ENCODE measurements around the gene TMC1.
"Not testable (repeated sequence)": the region's sequence is repeated elsewhere in the genome, so short reads cannot be mapped to it uniquely, and the experiment has no call there.

Gene TMC1

GRCh38 chr9:72521416-72521815 is at the start of gene TMC1:
TSS of gene TMC1 (plus strand) at chr9:72521608. CDS start at chr9:72648649, 127,041 bp downstream.
- not testable (repeated sequence) for DNase-seq

- no peak for DNase-seq
Observed at GRCh38 chr9:72473474-72474261, 47.7 kb upstream of the TMC1 start.

GRCh38 chr9:72474676-72475075 is 46.7 kb upstream of the TMC1 start:
- no peak for DNase-seq

GRCh38 chr9:72476100-72476499 is 45.3 kb upstream of the TMC1 start:
- no peak for DNase-seq

- peak; percentile 61 for DNase-seq
Observed at GRCh38 chr9:72476617-72477437, 44.6 kb upstream of the TMC1 start.

GRCh38 chr9:72477930-72478518 is 43.4 kb upstream of the TMC1 start:
- peak; percentile 13 for DNase-seq

- DNase-seq = peak; percentile 4
Observed at GRCh38 chr9:72478966-72479365, 42.4 kb upstream of the TMC1 start.

- not testable (repeated sequence) for DNase-seq
Observed at GRCh38 chr9:72480261-72480660, 41.1 kb upstream of the TMC1 start.

GRCh38 chr9:72480921-72481320 is 40.5 kb upstream of the TMC1 start:
- no peak for DNase-seq

- DNase-seq = no peak
Observed at GRCh38 chr9:72485821-72486593, 35.4 kb upstream of the TMC1 start.

GRCh38 chr9:72486594-72486955 is 34.8 kb upstream of the TMC1 start:
- DNase-seq = no peak

GRCh38 chr9:72487665-72488064 is 33.7 kb upstream of the TMC1 start:
- DNase-seq = not testable (repeated sequence)

GRCh38 chr9:72489986-72490385 is 31.4 kb upstream of the TMC1 start:
- no peak for DNase-seq

- no peak for DNase-seq
Observed at GRCh38 chr9:72491242-72491641, 30.2 kb upstream of the TMC1 start.

- DNase-seq = no peak
Observed at GRCh38 chr9:72494051-72494450, 27.4 kb upstream of the TMC1 start.

- no peak for DNase-seq
Observed at GRCh38 chr9:72497447-72498046, 23.9 kb upstream of the TMC1 start.

- no peak for DNase-seq
Observed at GRCh38 chr9:72506615-72507014, 14.8 kb upstream of the TMC1 start.

GRCh38 chr9:72509053-72509452 is 12.4 kb upstream of the TMC1 start:
- no peak for DNase-seq

GRCh38 chr9:72509635-72510034 is 11.8 kb upstream of the TMC1 start:
- DNase-seq = no peak

GRCh38 chr9:72521011-72521410 is 397 bp upstream of the TMC1 start:
- DNase-seq = not testable (repeated sequence)

- DNase-seq = peak; percentile 24
Observed at GRCh38 chr9:72524820-72525540, 3.6 kb downstream of the TMC1 start.
